Measurements from ENCODE around the gene FGD4.

GRCh38 chr12:32460638-32461037 is 61.3 kb downstream of the FGD4 start:
- TF ChIP-seq, protein P1, sequence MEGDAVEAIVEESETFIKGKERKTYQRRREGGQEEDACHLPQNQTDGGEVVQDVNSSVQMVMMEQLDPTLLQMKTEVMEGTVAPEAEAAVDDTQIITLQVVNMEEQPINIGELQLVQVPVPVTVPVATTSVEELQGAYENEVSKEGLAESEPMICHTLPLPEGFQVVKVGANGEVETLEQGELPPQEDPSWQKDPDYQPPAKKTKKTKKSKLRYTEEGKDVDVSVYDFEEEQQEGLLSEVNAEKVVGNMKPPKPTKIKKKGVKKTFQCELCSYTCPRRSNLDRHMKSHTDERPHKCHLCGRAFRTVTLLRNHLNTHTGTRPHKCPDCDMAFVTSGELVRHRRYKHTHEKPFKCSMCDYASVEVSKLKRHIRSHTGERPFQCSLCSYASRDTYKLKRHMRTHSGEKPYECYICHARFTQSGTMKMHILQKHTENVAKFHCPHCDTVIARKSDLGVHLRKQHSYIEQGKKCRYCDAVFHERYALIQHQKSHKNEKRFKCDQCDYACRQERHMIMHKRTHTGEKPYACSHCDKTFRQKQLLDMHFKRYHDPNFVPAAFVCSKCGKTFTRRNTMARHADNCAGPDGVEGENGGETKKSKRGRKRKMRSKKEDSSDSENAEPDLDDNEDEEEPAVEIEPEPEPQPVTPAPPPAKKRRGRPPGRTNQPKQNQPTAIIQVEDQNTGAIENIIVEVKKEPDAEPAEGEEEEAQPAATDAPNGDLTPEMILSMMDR (IDR thresholded peaks at IDR 0.05): no peak
- TF ChIP-seq POLR2A (IDR thresholded peaks at IDR 0.05) (no peak), EP300 (IDR thresholded peaks at IDR 0.05) (no peak)
